Transverse colon (tissue), 4 donors: ENCODE data around the gene FKBP2. TPM values are rescaled to one million over a fixed set of nuclear protein-coding genes. Genes with fewer than 3 reads are reported as not detected.

ENCODE experiments used
- DNase-seq: peaks from one replicate; pipeline ENCODE4 v3.0.0-alpha.2; 2019
- H3K27ac ChIP-seq, 4 donors: fragments of 200-600 bp; sonication (generic); 2 replicates each; pipeline ENCODE4 v1.5.1; 2016 to 2018; ENCODE audit warnings: inconsistent platforms in 4 of 4
- H3K27me3 ChIP-seq: fragments of 200-600 bp; sonication (generic); 2 replicates; pipeline ENCODE4 v1.5.1; 2017; ENCODE audit warnings: inconsistent platforms
- H3K36me3 ChIP-seq, 4 donors: fragments of 200-600 bp; sonication (generic); 2 replicates each; pipeline ENCODE4 v1.5.1; 2017 to 2019; ENCODE audit warnings: inconsistent platforms in 4 of 4
- H3K4me1 ChIP-seq, 4 donors: fragments of 200-600 bp; sonication (generic); 2 replicates each; pipeline ENCODE4 v1.5.1; 2017 to 2020; ENCODE audit warnings: inconsistent platforms in 4 of 4
- H3K4me3 ChIP-seq, 4 donors: fragments of 200-600 bp; sonication (generic); 1 replicate in 1 of 4; 2 replicates in 3 of 4; pipeline versions ENCODE4 v1.5.1 to v1.6.1; 2017 to 2019; ENCODE audit warnings: inconsistent platforms in 4 of 4
- H3K9me3 ChIP-seq, 2 donors: fragments of 200-600 bp; sonication (generic); 2 replicates each; pipeline ENCODE4 v1.5.1; 2017 to 2019; ENCODE audit warnings: inconsistent platforms in 2 of 2
- CTCF ChIP-seq, 5 experiments: fragments of 200-600 bp in 3 of 5; fragments of 450-650 bp in 2 of 5; sonication (generic) in 3 of 5; IDR thresholded peaks; 1 replicate in 2 of 5; 2 replicates in 3 of 5; pipeline ENCODE4 v1.5.1; 2016 to 2017; ENCODE audit warnings: antibody characterized with exemption in 5 of 5, inconsistent platforms in 3 of 5, mild to moderate bottlenecking in 2 of 5, moderate library complexity in 1 of 5
- EP300 ChIP-seq: sonication (generic); formaldehyde crosslinking; IDR thresholded peaks from one replicate; pipeline ENCODE4 v1.6.1; 2017; ENCODE audit warnings: antibody characterized with exemption, low read depth
- POLR2A ChIP-seq: fragments of 450-650 bp; IDR thresholded peaks from one replicate; pipeline ENCODE4 v1.6.1; 2016; ENCODE audit warnings: antibody characterized with exemption, mild to moderate bottlenecking, moderate library complexity
- POLR2AphosphoS5 ChIP-seq, 3 donors: sonication (generic); formaldehyde crosslinking; IDR thresholded peaks; one replicate each; pipeline ENCODE4 v1.6.1; 2016; ENCODE audit warnings: antibody characterized with exemption in 3 of 3
- WGBS, 2 donors: methylation state at CpG; one replicate each; pipeline ENCODE4 v1.1.5; 2018; ENCODE audit warnings: low coverage in 1 of 2; 5-methylcytosine and 5-hydroxymethylcytosine counted together
- in situ Hi-C, 4 donors: fragments of 200-750 bp; cut with MboI; loops; one replicate each; pipeline versions ENCODE4 v1.15.0 to v1.15.1; 2017; ENCODE audit warnings: low sequenced_read_pairs in 3 of 4, low pct_ligation_motif_present in 1 of 4, low pct_unique_long_range_greater_than_20kb in 1 of 4
- intact Hi-C: fragments of 100-400 bp; cut with DNase I; formaldehyde crosslinking; loops from one replicate; pipeline ENCODE4 v1.15.1; 2023; ENCODE audit warnings: low total_unique reads
- total RNA-seq, 4 donors: library from RNA; depleted of rRNA; stranded (reverse); fragments of >200 nt; gene quantifications; one replicate each; pipeline ENCODE4 v1.1.0, GENCODE V29; 2016

The FKBP2 gene
- total RNA-seq = 100 to 1,000 TPM in 2 of 4 donors, 10 to 100 TPM in 2; 63.6 to 203 (median 102) TPM

- H3K36me3 ChIP-seq = no peaks in the 10 kb centered on the region
- peak within 1 kb of the TSS; percentile 65 to 96 (median 82) for H3K4me3 ChIP-seq
- H3K9me3 ChIP-seq = no peaks in the 10 kb centered on the region
- peaks cover 33 to 75% (median 59%) of the 10 kb centered on the region in 4 donors for H3K4me1 ChIP-seq
- in situ Hi-C loops = no loop called here
- intact Hi-C loops = no loop called here
- no peaks in the 10 kb centered on the region for H3K27me3 ChIP-seq
- DNase-seq = peak; percentile 98
- peak within 1 kb of the TSS; percentile 96 to 100 (median 98) for H3K27ac ChIP-seq
- WGBS, 2 donors = 0 to 1% methylated on average over 4 to 57 of the region's 58 CpGs
- TF ChIP-seq EP300 (peak; percentile 43), POLR2A (peak; percentile 97), CTCF (IDR thresholded peaks at IDR 0.05) (no peak), POLR2AphosphoS5 (IDR thresholded peaks at IDR 0.05) (peak; percentile 96 to 99 (median 99))
These were observed at the start of gene FKBP2 for GRCh38 chr11:64240435-64241240. TSS of gene FKBP2 (plus strand) at chr11:64241095. CDS start at chr11:64242388, 1,293 bp downstream.

- no peak overlapping the region for H3K4me3 ChIP-seq
- H3K36me3 ChIP-seq = peaks cover 0 to 49% (median 23%) of the 10 kb centered on the region in 4 donors
- in situ Hi-C loops = no loop called here
- H3K9me3 ChIP-seq = no peaks in the 10 kb centered on the region
- no peak overlapping the region for H3K27ac ChIP-seq
- WGBS, 2 donors = 97 to 100% methylated on average over 1 to 5 of the region's 5 CpGs
- no peak for DNase-seq
- TF ChIP-seq EP300 (no peak), POLR2AphosphoS5 (IDR thresholded peaks at IDR 0.05) (no peak)
- no peaks in the 10 kb centered on the region for H3K27me3 ChIP-seq
- intact Hi-C loops = loop anchor here (5.0 kb wide), 1 partner anchor 1790 kb away; no protein-coding TSS in a partner anchor
- H3K4me1 ChIP-seq = peaks cover 0 to 11% (median 4%) of the 10 kb centered on the region in 4 donors
These were observed 48.5 kb upstream of the FKBP2 start for GRCh38 chr11:64192434-64192833.

- Histone ChIP-seq H3K36me3 (peaks cover 0 to 81% (median 39%) of the 10 kb centered on the region in 4 donors), H3K9me3 (no peaks in the 10 kb centered on the region), H3K27me3 (no peaks in the 10 kb centered on the region), H3K27ac (no peak overlapping the region), H3K4me3 (no peak overlapping the region), H3K4me1 (no peaks in the 10 kb centered on the region)
- no peak for TF ChIP-seq CTCF (IDR thresholded peaks at IDR 0.05)
- no peak for TF ChIP-seq POLR2A
- no peak for TF ChIP-seq EP300
- no peak for TF ChIP-seq POLR2AphosphoS5 (IDR thresholded peaks at IDR 0.05)
- intact Hi-C loops (no loop called here), in situ Hi-C loops (no loop called here)
- WGBS, 2 donors = 82% methylated on average over 9 of the region's 9 CpGs; no CpG with 5 or more reads in 1 of the 2 donors
- no peak for DNase-seq
These were observed 44.3 kb upstream of the FKBP2 start for GRCh38 chr11:64196626-64197025.

- WGBS, 2 donors = 90 to 100% methylated on average over 2 of the region's 2 CpGs
- Histone ChIP-seq H3K4me3 (no peak overlapping the region), H3K36me3 (peaks cover 0 to 83% (median 41%) of the 10 kb centered on the region in 4 donors), H3K4me1 (no peaks in the 10 kb centered on the region), H3K9me3 (no peaks in the 10 kb centered on the region), H3K27me3 (no peaks in the 10 kb centered on the region), H3K27ac (no peak overlapping the region)
- TF ChIP-seq POLR2A (no peak), EP300 (no peak), POLR2AphosphoS5 (IDR thresholded peaks at IDR 0.05) (no peak), CTCF (IDR thresholded peaks at IDR 0.05) (no peak)
- no peak for DNase-seq
- in situ Hi-C loops (no loop called here), intact Hi-C loops (no loop called here)
These were observed 42.4 kb upstream of the FKBP2 start for GRCh38 chr11:64198511-64198910.
